Activated B cell treated with CpG ODN at 0.5 μM for 24 hours (primary cell): ENCODE measurements around the gene PNPLA4. TPM values are rescaled to one million over a fixed set of nuclear protein-coding genes. Genes with fewer than 3 reads are reported as not detected.

Experiments used
- ATAC-seq: fragments of 200-7000 bp; cut with Tn5 transposase; one replicate; pipeline ENCODE4 v1.10.0; 2021; ENCODE audit warnings: low read depth, mild to moderate bottlenecking, moderate library complexity
- CTCF ChIA-PET: fragments of 350-600 bp; sonication (Branson Sonifier 250); formaldehyde crosslinking; loops from one replicate; lab custom pipeline; 2021; ENCODE audit warnings: antibody characterized with exemption; lab: Charles Lee
- POLR2A ChIA-PET: fragments of 350-600 bp; sonication (Branson Sonifier 250); formaldehyde crosslinking; loops from one replicate; lab custom pipeline; 2021; ENCODE audit warnings: antibody characterized with exemption; lab: Charles Lee
- DNase-seq: peaks from one replicate; pipeline ENCODE4 v3.0.0; 2022
- H3K27ac Mint-ChIP-seq: one replicate; pipeline ENCODE4 v1.8.0; 2020; ENCODE audit warnings: mixed read lengths
- H3K27me3 Mint-ChIP-seq: one replicate; pipeline ENCODE4 v1.8.0; 2021; ENCODE audit warnings: mixed read lengths
- H3K36me3 Mint-ChIP-seq: one replicate; pipeline ENCODE4 v1.8.0; 2021; ENCODE audit warnings: low read depth, mixed read lengths
- H3K4me1 Mint-ChIP-seq: one replicate; pipeline ENCODE4 v1.8.0; 2021; ENCODE audit warnings: mixed read lengths
- H3K4me3 Mint-ChIP-seq: one replicate; pipeline ENCODE4 v1.8.0; 2020; ENCODE audit warnings: mild to moderate bottlenecking, mixed read lengths
- H3K9me3 Mint-ChIP-seq: one replicate; pipeline ENCODE4 v1.8.0; 2020; ENCODE audit warnings: mixed read lengths
- CTCF ChIP-seq: fragments of 200-600 bp; IDR thresholded peaks from one replicate; pipeline ENCODE4 v1.8.0; 2022; ENCODE audit warnings: antibody characterized with exemption, mild to moderate bottlenecking
- intact Hi-C: fragments of 100-400 bp; cut with micrococcal nuclease; formaldehyde crosslinking; loops from one replicate; pipeline ENCODE4 v1.15.1; 2024
- total RNA-seq: library from RNA; stranded (reverse); gene quantifications from 2 replicates; pipeline ENCODE4 v1.2.3, GENCODE V29; 2022

Gene PNPLA4
- total RNA-seq, 1 donor from 2014 or later = 7.5 TPM

GRCh38 chrX:7921750-7922149, 5.5 kb downstream of the PNPLA4 start:
- Mint-ChIP-seq H3K4me1 (peaks cover 9% of the 10 kb centered on the region), H3K27me3 (no peaks in the 10 kb centered on the region), H3K27ac (no peak overlapping the region), H3K36me3 (peaks cover 39% of the 10 kb centered on the region), H3K9me3 (no peaks in the 10 kb centered on the region), H3K4me3 (no peak overlapping the region)
- no peak for TF ChIP-seq CTCF
- CTCF ChIA-PET = no interaction called here
- intact Hi-C loops = no loop called here
- ATAC-seq (no peak), DNase-seq (no peak)
- POLR2A ChIA-PET = no interaction called here

- DNase-seq (no peak), ATAC-seq (no peak)
- intact Hi-C loops = no loop called here
- no peak for TF ChIP-seq CTCF
- H3K4me1 Mint-ChIP-seq = no peaks in the 10 kb centered on the region
- peaks cover 43% of the 10 kb centered on the region for H3K36me3 Mint-ChIP-seq
- H3K9me3 Mint-ChIP-seq = no peaks in the 10 kb centered on the region
- H3K27me3 Mint-ChIP-seq = no peaks in the 10 kb centered on the region
- H3K27ac Mint-ChIP-seq = no peak overlapping the region
- ChIA-PET CTCF (no interaction called here), POLR2A (no interaction called here)
- H3K4me3 Mint-ChIP-seq = no peak overlapping the region
Observed at GRCh38 chrX:7908821-7909220, 18.4 kb downstream of the PNPLA4 start.

- Mint-ChIP-seq H3K4me1 (no peaks in the 10 kb centered on the region), H3K27me3 (no peaks in the 10 kb centered on the region), H3K4me3 (no peak overlapping the region), H3K27ac (no peak overlapping the region), H3K9me3 (no peaks in the 10 kb centered on the region), H3K36me3 (peaks cover 54% of the 10 kb centered on the region)
- ChIA-PET CTCF (no interaction called here), POLR2A (no interaction called here)
- intact Hi-C loops = no loop called here
- TF ChIP-seq CTCF = no peak
- ATAC-seq (no peak), DNase-seq (no peak)
Observed at GRCh38 chrX:7904562-7904961, 22.7 kb downstream of the PNPLA4 start.

GRCh38 chrX:7891928-7892327, 35.3 kb downstream of the PNPLA4 start:
- ATAC-seq (no peak), DNase-seq (no peak)
- no peak overlapping the region for H3K4me3 Mint-ChIP-seq
- H3K27ac Mint-ChIP-seq = no peak overlapping the region
- no peak for TF ChIP-seq CTCF
- no peaks in the 10 kb centered on the region for H3K27me3 Mint-ChIP-seq
- H3K36me3 Mint-ChIP-seq = peaks cover 4% of the 10 kb centered on the region
- H3K4me1 Mint-ChIP-seq = no peaks in the 10 kb centered on the region
- intact Hi-C loops = no loop called here
- ChIA-PET POLR2A (no interaction called here), CTCF (no interaction called here)
- H3K9me3 Mint-ChIP-seq = no peaks in the 10 kb centered on the region

GRCh38 chrX:7889680-7890079, 37.5 kb downstream of the PNPLA4 start:
- H3K27ac Mint-ChIP-seq = no peak overlapping the region
- DNase-seq = no peak
- H3K27me3 Mint-ChIP-seq = no peaks in the 10 kb centered on the region
- H3K36me3 Mint-ChIP-seq = no peaks in the 10 kb centered on the region
- ChIA-PET CTCF (no interaction called here), POLR2A (no interaction called here)
- H3K4me1 Mint-ChIP-seq = no peaks in the 10 kb centered on the region
- H3K9me3 Mint-ChIP-seq = no peaks in the 10 kb centered on the region
- H3K4me3 Mint-ChIP-seq = no peak overlapping the region
- ATAC-seq = no peak
- TF ChIP-seq CTCF = no peak
- intact Hi-C loops = no loop called here
